Stimulated activated CD4-positive, alpha-beta T cell treated with anti-CD3 and anti-CD28 coated beads, Interleukin-15, amount 100 ng/mL, for 1 hour (primary cell): ENCODE results near the gene GSX2.

Source experiments
- DNase-seq, 2 donors: peaks; one replicate each; pipeline ENCODE4 v3.0.0-alpha.2; 2020; ENCODE audit warnings: low read depth in 1 of 2, low spot score in 1 of 2

GSX2 gene

GRCh38 chr4:54076673-54077072 is 23.3 kb upstream of the GSX2 start:
- no peak for DNase-seq

DNA sequence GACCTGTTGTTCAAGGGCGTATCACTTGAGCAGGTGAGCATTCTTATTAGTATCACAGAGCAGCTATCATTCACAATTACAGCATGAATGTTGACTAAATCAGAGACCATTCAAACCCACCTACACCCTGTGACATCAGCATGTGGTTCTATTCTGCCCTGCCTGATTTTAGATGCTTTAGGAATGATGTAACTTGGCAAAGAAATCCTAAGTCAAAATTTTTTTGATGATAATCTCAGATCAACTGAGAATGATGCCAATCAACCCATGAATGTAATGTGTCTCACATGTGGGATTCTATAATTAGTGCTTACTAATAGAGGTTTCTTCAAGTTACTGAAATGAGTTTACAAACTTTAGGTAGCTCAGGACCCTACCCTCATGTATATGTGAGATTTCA is 22.2 kb upstream of the GSX2 start:
- DNase-seq = no peak

DNA sequence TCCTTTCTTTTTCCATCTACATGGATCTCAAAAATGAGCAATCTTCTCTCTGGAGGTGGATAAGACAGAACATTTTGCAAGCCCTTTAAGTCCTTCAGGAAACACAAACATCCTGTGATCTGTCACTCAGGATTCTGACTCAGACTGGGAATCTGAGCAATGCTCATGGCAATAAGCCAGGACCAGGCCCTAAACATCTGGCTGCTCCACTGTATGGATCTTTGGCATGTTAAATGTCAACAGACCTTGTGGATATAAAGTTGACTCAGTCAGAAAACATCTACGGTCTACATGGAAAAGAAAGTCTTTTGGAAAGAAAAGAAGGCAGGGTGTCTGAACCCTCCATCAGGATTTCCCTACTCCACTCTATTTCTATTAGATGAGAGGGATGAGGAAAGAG is 17.8 kb upstream of the GSX2 start:
- DNase-seq = no peak

GRCh38 chr4:54085284-54085683 is 14.7 kb upstream of the GSX2 start:
- DNase-seq = no peak

GRCh38 chr4:54089875-54090274 is 10.1 kb upstream of the GSX2 start:
- no peak for DNase-seq

- DNase-seq = no peak
These were observed 9.6 kb upstream of the GSX2 start for GRCh38 chr4:54090404-54090803.

GRCh38 chr4:54090804-54091623 is 8.9 kb upstream of the GSX2 start:
- no peak for DNase-seq

GRCh38 chr4:54091637-54092404 is 8.1 kb upstream of the GSX2 start:
- peak; percentile 61 to 63 for DNase-seq

DNA sequence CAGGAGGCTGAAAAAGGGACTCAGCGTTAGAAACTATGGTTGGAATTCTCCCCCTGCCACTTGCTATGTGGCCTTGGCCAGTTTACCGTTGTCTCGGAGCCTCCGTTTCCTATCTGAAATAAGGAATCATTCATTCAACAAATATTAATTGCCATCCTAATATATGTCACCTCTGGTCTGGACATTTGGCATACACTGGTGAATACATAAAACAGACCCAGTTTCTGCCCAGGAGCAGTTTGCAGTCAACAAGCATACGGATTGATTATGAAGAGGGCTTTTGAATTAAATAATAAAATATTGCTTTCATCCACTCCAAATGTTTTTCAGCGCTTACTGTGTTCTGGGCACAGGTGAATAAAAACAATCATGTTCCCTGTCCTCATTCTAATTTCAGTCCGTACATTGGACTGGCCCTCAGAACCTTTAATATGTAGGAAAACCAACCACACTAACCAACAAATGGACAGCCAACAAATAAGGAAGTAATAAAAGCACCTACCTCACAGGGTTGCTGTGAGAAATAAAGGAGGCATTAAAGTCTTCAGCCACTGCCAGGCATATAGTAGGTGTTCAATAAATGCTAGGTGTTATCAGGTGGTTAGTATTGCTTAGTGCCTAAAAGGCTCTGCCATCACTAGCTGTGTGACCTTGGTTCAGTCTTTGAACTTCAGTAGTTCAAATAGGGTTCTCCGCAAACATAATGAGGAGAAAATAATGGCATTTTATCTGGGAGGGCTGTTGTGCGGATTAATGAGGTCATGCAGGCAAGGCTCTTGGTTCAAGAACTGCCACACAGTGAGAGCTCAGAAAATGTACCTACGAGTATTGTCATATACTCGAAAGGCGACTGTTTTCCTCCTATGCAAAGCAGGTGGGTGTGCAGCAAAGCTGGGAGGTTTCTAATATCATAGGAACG is 7.3 kb upstream of the GSX2 start:
- DNase-seq = no peak

GRCh38 chr4:54093324-54094240 is 6.4 kb upstream of the GSX2 start:
- DNase-seq = no peak

DNA sequence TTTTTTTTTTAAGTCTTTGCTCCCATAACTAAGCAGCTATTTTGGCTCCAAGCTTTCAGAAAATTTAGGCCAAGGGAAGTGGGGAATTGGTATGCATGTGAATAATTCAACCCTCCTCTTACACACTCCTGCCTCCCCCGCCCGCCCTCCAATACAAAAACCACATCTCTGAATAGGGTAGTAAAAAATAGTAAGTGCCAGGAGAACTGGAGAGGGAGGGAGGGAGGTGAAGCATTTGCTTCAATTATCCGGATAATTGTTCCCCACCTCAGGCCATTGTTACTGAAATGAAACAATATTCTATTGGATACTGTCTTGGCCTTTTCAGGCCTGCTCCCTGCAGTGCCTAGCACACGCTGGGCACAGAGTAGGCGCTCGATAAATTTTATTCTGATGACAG is 5.5 kb upstream of the GSX2 start:
- no peak for DNase-seq

DNA sequence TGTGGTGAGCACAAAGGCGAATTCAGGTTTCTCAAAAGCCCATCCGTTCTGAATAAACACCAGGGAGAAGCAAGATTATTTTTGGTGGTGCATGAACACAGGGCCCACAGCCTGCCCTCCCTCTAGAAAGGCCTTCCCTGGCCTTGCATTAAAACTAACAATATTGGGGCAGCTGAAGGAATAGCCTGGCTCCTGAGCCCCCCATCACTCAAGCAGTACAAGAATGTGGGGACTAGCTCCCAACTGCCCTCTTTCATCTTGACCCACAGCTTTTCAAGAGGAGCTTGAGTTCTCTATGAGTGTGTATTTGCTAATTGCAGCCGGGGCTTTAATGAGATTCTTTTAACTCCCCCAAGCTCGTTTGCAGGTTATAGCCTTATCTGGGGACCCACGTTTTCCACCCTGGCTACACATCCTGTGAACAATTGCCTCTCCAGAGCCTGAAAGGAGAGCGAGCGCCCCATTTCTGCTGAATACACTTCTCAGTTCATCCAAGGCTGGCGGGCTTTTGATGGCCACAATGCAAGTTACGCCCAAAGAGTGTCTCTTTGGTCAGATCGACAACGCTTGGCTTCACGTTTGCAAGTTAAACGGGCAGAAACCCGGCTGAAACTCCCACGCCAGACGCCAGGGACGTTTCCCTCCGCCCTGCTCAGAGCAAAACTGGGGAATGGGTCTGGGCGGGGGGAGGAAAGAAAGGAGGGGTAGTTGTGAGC is 4.7 kb upstream of the GSX2 start:
- no peak for DNase-seq

DNA sequence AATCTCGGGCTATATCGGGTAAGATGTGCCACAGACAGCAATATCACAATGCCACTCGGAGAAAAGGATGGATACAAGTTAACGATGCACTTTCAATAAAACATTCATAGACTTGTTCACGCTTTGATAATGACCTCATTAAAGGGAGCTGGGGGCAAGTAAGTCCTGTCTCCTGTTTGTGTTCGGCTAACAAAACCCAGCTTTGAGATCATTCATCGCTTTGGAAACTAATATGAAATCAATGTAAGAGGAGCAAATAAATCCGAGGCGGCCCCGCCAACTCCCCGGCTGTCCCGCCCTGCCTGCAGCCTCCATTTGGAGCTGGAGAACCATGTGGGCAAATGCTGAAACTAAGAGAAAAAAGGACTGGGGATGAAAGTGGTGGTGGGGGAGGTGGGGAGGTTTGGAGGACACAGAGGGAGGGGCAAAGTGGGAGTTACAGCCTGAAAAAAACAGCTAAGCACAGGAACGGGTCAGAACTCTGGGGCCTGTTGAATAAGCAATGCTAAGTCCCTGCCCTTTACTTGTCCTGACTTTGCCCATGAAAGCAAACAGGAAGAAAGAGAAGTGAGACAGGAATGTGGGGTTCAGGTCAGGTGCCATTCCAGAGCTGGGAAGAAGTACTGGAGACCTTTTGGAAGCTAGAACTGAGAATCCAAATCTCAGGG is 3.5 kb upstream of the GSX2 start:
- no peak for DNase-seq

DNA sequence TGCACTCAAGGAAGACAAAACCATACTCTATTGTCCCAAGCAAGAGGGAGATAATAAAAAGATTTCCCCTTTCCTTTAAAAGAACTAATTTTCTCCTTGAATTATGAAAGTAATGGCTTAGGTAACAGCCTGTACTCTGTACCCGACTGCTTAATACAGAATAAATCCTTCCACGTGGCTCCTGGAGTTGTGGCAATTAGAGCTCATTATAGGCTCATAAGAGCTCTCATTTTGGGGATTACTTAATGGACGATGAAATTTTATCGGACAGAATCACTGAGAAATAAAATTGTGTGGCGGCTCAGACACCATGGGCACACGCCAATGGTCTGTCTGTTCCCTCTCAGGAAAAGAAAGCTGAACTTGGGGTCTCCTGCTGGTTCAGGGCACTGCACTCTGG is 2.8 kb upstream of the GSX2 start:
- no peak for DNase-seq

GRCh38 chr4:54098375-54098774 is 1.6 kb upstream of the GSX2 start:
- DNase-seq = no peak

DNA sequence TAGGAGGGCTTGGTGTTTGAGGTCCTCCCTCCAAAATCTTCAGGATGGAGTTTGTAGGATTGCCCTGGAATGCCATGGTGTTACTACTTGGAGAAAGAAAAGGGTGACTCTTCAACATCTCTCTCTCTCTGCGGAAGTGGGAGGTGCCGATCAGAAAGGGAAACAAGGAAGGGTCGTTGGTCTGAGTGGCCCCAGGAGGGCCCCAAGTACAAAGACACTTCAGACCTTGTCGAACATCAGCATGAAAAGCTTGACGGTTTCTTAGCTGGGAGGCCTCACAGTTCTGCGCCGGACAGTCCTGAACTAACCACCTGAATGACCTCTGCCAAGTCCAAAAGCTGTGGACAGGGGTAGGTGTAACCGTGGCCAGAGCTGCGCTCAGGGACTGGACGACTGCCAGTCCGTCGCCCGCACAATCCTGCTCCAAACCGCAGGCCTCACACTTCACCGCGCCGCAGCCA is 646 bp upstream of the GSX2 start:
- DNase-seq = no peak

GRCh38 chr4:54100595-54101189 is 729 bp downstream of the GSX2 start:
- no peak for DNase-seq

DNA sequence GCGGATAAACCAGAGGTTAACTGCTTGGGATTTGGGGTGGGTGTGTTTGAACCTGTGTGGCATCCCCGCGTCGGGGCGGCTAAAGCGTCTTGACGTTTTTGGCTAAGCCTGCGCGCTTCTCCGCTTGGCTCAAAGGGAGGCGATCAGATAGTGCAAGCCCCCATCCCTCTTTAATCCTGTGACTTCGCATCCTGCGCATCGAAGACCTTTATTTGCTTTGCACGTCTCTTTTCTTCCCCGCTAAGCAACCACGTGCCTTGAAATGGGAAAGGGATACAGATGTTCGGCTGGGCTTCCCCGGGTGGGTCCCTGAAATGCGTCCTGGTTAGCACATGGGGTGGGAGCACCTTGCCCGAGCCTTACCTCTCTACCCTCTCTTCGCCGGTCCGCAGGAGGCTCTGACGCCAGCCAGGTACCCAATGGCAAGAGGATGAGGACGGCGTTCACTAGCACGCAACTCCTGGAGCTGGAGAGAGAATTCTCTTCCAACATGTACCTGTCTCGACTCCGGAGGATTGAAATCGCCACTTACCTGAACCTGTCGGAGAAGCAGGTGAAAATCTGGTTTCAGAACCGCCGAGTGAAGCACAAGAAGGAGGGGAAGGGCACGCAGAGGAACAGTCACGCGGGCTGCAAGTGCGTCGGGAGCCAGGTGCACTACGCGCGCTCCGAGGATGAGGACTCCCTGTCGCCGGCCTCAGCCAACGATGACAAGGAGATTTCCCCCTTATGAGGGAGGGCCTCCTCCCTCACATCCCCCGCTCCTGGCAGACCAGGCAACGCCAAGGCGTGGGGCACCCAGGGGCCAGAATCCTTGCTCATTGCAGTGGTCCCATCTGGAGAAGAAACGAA is 1.5 kb downstream of the GSX2 start:
- no peak for DNase-seq
